NCI-H446 (cell line): ENCODE results near the gene MTERF2.

Experiments
- DNase-seq, 2 experiments: peaks; one replicate each; lab custom pipeline; 2025; lab: John Stamatoyannopoulos, UW

MTERF2 gene

DNA sequence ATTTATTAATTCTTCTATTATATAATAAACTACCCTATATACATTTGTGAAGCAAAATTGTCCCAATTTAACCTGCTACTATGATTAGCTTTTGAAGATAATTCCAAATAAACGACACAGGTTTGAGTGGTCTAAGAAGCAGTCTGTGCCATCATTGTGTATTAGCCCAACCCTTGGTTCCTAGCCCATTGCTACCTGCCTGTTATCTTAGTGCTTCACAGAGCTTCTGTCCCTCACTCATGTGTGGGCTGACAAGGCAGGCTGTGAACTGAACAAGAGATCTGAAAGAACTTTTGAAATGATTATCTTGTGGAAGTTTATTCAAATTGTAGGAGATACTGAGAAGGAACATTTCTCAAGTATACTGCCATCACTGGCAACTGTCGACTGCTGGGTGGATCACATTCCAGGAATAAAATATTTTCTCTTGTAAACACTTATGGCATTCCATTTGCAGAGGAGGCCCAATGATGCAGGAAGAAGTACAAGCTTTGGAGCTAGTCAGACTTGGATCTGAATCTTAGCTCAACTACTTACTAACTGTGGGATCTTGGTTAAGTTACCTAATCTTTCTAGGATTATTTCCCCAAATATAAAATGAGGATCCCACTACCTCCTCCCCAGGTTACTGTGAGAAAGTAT lies 7.8 kb upstream of the MTERF2 start:
- no peak for DNase-seq

DNA sequence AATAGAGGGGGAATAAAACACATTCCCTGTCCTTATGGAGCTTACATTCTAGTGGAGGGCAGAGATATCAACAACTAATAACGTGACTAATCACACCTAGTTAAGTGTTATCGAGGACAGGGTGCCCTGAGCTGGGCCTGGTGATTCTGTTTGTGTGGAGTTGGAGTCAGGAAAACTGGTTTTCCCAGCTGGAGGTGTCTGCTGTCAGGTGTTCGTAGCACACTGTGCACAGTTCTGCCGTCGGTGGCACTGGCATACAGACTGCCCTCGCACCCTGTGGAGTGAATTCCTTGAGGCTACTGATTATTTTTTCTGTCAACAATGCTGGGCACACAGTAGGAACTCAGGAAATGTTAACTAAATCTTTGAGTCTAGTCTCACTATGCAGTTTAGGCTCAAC lies 900 bp upstream of the MTERF2 start:
- DNase-seq, result no peak

DNA sequence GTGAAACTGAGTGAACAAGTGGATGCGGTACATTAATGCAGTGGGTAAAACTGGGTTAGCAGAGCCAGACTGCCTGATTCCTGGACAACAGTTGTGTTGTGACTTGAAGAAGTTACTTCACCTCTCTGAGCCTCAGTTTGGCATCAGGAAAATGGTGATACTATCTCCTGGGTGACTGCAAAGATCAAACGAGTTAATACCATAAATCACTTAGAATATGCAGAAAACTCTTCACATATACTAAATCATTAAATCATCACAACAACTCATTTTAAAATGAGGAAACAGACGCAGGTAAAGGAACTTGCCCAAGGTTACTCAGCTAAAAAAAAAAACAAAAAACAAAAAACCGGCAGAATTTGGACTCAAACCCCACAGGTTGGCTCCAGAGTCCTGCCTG lies 811 bp downstream of the MTERF2 start:
- DNase-seq, result no peak

DNA sequence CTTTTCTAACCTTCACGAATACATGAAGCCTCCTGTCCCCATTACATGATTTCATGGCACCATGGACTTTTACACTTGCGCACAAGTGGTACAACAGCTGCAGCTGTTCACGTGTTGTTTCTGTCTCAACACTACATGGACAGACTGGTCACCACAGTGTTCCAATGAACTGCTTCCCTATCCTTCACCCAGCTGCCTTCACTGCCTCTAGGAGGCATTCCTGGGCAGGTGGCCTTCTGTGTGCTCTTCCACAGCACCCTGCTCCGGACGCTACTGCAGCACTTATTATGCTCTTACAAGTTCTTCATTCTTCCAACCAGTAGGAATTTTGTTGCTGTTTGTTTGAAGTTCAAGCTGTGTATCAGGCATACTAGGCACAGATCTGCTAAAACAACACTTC lies 1.5 kb downstream of the MTERF2 start:
- DNase-seq, result no peak

DNA sequence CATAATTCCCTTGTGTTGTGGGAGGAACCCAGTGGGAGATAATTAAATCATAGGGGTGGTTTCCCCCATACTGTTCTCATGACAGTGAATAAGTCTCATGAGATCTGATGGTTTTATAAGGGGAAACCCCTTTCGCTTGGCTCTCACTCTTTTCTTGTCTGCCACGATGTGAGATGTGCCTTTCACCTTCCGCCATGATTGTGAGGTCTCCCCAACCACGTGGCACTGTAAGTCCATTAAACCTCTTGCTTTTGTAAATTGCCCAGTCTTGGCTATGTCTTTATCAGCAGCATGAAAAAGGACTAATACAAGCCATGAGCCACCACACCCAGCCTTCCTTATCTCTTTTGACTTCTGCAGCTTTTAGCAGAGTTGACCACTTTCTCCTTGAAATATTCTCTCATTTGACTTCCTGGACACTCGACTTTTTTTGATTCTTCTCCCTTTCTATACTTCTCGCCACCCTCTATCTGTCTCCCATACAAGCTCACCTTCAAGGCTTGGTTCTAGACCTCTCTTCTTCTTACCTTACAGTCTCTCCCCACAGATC lies 2.3 kb downstream of the MTERF2 start:
- DNase-seq, result no peak

DNA sequence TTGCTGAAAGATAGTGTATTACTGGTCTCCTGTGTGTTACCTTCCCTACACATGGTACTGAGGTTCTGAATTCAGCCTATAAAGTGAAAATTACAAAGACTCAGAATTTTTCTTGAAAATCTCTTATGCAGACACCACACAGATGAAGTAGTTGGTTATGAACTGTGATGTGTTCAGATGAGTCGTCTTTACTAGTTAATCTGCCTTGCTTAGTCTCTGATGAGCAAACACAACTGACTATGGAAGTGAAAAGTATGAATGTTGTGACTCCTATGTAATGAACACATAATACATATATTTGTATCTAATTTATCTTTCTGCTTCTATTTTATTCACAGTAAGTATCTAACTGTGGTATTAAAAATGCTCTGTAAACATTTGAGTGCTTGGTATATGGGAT lies 4.7 kb downstream of the MTERF2 start:
- no peak for DNase-seq

DNA sequence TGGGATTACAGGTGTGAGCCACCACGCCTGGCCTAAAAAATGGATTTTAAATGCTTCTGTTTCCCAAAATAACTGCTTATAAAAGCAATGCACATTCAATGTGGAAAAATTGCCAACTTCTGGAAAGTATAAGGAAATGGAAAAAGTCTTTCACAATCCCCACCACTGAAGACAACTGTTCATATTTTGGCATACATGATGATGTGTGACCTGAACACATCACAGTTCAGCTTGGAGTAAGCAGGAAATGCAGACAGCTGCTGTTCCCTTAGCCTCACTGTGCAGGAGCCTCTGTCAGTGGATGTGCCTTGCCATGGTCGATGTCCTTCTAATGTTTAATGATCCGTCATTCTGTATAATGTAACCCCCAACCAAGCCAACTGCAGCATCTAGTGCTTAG lies 5.2 kb downstream of the MTERF2 start:
- DNase-seq, result no peak

DNA sequence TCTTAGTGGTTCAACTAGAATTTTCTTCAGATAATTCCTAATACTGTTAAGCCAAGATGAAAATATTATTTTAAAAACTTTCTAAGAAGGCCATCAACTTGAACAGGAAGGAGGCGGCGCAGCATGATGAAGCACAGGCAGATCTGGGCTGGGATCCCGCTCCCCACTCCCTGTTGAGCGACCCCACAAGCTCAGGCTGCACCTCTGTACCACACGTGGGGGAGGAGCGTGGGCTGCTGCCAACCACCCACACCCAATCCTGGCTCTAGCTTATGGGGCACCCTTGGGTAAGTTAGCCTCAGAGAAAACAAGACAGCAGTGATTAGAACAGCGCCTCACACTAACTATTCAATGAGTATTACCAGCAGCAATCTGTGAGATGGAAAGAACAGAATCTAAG lies 6.0 kb downstream of the MTERF2 start:
- DNase-seq, result no peak

DNA sequence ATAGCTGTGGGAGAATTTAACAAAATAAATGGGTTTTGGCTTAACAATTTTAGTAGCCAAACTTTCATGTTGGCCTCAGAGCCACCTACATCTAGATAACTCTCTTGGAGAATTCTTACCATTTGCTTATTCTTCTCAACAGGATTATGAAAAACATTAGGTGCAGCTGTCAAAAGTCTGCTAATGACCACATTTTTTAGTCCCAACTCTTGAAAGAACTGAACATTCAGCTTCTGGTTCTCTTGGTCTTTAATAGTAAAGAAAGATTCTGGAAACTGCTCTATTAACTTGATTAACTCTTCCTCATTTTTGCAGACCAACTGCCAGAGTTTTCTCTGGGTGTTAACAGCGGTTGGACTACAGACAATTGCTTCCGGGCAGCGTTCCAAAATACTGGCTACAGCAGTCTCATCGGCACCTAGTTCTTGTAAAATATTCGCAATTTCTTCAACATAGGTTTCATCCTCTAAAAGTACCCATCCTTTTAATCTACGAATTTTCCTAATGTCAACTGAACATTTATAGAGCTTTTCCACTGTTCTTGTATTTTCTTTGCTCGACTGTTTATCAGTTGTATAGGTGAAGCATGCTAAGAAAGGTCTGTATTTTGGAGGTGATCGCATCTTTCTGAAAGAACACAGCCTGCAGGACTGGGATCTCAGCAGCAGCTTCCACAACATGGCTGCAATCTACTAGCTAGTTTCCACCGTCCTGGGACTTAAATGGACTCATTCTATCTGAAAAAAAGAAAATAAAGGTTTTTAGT lies 8.7 kb downstream of the MTERF2 start:
- DNase-seq, result peak; percentile 34 to 85

DNA sequence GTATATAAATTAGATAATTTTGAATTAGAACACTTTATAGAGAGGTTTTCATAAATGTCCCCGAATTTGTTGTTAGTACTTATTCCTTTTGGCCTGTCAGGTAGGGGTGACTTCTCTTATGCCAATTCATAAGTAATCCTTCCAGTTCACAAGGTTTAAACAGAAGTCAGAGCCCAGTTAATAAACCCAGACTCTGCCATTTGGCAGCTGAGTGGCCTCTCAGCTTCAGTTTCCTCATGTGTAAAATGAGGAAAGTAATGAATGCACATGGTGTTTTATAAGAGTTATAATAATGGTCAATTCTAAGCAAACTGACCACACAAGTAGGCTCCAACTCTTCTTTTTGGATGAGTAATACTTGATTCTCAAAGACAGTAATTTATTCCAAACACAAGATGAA lies 10.3 kb downstream of the MTERF2 start:
- DNase-seq, result peak; percentile 18 to 45

DNA sequence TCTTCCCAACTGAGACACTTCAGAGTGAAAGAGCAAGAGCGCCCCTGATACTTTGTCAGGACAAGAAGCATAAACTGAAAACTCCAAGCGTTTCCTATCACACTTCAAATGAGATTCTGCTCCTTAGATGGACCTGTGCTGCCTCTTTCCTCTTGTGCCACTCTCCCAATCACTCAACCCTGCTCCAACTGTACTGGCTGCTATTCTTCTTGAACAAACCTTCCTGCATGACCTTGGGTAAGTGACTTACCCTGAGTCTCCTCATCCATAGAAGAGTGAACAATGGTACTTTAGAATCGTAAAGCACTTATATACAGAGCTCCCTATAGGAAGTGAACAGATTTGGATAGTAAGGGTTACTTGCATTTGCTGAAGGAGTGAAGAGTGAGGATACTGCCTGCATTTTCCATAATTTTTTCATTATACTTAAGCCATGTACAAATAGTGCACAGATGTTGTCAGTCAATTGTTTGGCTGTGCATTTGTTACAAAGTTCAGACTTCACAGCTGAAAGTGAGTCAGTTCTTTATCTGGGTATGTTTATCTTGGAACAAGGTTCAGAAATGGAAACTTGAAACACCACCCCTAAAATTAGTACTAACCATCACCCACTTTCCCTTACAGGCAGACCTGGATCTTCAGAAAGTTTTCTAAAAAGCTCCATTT lies 10.8 kb downstream of the MTERF2 start:
- peak; percentile 24 to 30 for DNase-seq

DNA sequence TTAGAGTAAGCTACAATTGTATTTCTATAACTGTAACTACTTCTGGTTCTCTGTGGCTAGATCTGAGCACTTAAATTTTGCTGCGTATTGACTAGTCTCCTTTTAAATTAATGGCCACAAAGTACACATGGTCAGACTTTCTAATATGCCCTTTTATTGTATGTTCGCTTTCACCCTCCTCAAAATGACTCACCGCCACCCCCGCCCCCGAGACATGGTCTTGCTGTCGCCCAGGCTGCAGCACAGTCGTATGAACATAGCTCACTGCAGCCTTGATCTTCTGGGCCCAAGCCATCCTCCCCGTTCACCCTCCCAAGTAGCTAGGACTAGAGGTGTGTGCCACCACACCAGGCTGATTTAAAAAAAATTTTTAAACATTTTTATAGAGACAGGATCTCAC lies 11.8 kb downstream of the MTERF2 start:
- DNase-seq, result no peak

DNA sequence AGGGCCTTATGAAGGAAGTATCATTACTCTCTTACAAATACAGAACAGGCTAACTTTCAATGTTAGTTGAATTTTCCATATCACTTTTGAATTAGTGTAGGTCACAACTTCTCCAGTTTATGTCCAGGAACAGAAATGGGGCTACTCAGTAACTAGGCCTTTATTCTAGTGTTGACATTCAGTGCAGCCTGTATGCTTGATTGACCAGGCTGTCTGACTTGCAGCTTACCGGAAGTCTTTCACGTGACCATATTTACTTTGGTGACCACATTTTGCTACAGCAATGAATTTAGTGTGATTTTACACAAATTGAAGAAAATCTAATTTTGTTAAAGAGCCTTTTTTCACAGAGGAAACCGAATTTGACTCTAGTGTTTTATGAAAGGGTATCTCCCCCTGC lies 12.4 kb downstream of the MTERF2 start:
- no peak for DNase-seq

DNA sequence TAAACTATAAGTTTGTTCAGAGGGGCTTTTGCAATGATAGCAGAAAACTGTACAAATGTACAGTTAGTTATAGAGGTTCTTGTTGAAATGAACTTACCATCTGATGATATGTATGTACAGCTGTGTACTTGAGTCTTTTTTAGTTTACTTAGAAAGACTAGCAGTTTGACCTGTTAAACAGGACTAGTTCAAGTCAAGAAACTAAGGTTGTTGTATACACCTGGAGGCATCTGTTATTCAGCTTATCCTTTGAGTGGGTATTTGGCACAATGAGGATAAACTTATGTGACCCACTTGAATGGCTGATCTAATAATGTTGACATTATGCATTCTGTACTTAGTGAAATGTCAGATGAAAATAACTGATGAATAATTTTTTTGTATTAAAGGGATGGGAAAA lies 13.4 kb downstream of the MTERF2 start:
- no peak for DNase-seq

DNA sequence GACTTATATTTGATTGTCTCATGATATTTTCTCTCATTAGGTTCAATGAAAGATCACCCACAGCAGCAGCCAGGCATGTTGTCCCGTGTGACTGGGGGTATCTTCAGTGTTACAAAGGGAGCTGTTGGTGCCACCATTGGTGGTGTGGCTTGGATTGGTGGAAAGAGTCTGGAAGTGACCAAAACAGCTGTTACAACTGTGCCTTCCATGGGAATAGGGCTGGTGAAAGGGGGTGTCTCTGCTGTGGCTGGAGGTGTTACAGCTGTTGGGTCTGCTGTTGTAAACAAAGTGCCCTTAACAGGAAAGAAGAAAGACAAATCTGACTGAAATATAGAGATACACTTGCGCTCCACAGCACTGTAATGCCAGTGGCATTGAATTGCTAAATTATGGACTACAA lies 15.9 kb downstream of the MTERF2 start:
- no peak for DNase-seq

DNA sequence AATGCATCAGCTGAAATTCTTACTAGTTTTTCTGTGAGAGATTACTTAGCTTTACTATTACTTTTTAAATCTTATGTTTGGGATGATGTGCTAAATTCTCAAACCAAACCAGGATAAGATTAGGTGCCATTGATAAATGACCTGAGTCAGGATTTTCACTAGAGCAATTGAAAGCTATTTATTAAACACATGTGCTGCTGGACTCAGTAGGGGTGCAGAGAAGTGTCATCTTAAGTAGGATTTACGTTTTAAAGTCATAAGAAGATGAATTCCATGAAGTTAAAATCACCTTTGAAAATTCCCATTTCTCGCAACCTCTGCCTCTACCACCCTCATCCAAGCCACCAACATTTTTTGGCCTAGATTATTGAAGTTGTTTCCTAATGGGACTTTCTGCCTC lies 22.4 kb downstream of the MTERF2 start:
- no peak for DNase-seq

DNA sequence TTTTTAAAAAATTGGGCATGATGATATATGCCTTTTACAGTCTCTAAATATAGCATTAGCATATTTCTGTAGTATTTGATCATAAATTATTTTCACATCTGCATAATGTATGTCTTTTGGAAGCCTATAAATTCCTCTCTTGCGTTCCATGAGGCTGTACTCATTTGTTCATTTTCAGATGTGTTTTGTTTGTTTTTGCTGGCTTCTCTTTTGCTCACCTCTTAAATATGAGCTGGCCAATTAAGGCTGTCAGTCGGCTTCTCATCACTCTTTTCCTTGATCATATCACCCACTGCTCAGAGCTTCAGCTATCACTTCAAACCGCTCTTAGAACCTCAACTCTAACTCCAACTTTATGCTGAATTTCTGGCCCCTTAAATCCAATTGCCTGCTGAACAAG lies 24.7 kb downstream of the MTERF2 start:
- no peak for DNase-seq

DNA sequence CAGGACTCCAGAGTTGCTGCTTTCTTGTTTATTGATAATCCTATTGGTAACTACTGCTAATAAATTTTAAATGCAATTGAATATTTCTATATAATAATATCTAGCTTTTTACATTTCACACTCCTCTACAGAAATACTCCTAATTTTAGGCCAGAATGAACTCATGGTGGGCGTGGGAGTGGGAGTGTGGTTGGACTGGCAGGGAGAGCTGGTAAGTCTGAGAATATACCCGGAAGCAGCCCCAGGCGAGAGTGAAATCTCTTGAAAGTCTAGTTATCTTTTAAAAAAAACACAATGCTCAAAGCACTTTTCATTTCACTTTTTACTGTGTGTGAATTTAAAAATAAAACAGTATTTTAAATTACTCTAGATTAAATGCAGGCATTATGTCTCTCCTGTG lies 26.5 kb downstream of the MTERF2 start:
- DNase-seq, result no peak

DNA sequence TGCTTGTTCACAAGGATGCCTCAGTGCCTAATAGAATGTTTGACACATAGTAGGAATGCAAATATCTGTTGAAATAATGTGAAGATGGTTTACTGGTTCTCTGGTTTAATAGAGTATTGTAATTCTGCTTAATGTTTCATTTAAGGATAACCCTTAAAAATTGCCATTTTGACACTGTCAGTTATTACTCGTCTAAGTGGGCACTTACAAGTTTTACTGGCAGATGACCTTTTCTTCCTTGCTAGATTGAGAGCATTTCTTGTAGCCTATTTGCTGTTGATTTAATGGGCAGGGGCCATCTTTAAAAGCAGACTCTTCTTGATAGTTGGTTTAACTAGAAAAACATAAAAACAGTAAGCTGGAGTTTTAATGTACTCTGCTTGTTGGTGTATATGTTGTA lies 29.4 kb downstream of the MTERF2 start:
- DNase-seq, result no peak

DNA sequence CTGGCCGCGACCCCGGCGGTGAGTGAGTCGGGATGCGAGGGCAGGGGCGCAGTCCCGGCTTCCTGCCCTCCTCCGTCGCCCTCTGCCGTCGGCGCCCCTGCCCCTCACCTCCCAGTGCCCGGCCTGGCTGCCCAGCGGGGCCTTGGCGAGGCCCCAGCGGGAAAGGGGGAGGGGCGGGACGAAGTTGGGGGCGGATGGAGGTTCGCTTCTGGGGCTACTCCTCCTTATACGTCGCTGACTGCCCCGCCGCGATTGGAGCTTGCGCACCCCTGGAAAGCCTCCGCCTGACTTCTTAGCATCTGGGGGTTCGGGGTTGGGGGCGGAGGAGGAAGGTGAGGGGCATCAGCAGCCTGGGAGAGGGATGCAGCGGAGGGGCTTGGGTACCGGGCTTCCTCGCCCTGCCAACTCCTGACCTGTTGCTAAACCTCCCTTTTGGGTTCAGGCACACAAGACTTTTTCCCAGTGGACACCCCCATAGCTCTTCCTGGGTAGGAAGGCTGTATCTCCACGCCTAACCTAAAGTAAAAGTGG lies 30.8 kb downstream of the MTERF2 start:
- peak in 1 of 2 experiments; percentile 66 for DNase-seq

DNA sequence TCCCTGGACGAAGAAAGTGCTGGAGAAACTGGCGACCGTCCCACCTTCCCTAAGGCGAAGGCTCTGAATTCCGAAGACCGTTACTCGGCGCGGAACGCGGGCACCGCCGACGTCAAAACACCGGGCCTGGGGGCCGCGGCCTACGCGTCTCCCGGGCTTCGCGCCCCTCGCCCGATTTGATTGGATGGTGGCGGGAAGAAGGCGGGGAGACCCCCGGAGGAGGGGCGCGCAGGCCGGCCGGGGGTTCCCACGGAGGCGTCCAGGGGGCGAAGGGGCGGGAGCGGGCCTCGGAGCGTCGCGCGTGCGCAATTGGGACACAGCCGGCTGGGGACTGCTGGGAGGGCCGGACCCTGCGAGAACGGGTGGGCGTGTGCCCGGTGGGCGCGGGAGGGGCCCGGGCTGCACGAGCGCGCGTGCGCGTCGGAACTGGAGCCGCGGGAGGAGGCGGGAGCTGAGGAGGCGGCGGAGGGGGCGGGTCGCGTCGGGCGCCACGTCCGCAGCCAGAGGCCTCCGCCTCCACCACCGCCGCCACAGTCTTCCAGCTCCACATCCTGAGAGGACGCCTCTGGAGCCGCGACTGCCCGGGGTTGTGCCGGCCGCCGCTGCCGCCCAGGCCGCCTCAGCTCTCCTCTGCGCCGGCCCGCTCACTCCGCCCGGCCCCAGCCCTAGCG lies 31.4 kb downstream of the MTERF2 start, which contains the start of gene TMEM263:
TMEM263 (plus strand) TSS at position 531 of the 671 bp plus-strand sequence. CDS start 11,210 bp downstream, outside the sequence.
- peak; percentile 93 to 98 for DNase-seq
